HL-60/S4 (cell line): ENCODE measurements around the gene ITGA5.

Source experiments
- in situ Hi-C: fragments of 300-500 bp; cut with MboI; formaldehyde crosslinking; loops from 2 replicates; pipeline ENCODE4 v1.14.3; 2022; ENCODE audit warnings: low sequenced_read_pairs

ITGA5 gene

DNA sequence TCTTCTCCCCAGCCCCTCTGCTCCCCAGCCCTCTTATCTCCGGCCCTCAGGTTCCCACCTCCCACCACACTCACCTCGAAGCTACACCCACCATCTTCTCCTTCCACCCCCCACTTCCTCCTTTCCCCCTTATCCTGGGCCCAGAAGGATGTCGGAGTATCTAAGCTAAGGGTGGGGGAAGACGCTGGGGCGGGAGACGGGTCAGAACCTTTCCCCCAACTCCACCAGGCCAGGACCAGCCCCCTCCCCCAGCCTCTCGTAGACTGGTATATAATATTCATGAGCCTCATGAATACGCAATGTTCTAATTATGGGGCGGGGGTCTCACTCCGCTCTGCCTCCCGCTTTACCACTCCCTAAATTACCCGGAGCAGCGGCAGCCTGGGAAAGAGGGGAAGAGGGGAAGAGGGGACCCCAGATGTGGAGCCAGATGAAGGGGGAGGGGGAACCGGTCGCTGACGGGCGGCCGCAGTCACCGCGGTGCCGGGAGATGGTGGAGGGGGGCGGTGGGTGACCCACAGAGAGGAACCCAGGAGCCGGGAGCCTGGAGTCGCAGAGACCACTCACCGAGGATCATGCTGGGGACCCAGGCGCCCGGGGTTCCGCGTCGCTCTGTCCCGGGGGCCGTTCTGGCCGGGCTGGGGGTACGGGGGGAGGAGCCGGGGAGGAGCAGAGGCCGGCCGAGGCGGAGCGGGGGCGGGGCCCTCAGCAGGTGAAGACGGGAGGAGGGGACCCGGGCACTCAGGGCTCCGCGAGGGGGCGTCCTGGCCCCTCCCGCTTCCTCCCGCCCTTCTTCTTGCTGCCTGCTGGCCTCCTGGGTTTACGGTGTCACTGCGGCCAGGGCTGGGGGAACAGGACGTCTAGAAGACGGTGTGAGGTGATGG is 28.2 kb downstream of the ITGA5 start:
- in situ Hi-C loops = no loop called here

DNA sequence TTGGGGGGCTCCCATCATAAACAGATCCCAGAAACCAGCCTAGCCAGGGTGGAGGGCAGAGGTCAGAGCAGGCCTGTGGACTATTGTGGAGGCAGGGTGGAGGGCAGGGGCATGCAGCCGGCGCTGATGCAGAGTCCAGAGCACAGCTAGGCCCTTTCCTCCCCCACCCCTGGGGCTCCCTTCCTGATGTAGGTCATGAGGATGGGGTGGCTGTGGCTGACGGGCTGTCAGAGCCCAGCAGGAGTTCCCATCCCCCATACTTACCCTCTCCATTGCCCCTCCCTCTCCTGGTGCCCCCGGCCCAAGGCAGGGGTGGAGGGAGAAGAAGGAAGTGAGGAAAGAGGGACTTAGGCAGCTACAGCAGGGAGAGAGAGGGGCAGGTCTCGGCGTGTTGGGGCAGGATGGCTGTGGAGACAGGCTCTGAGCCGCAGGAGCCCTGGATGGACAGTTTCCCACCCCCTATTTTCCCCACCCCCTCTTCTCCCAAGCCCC is 28.8 kb downstream of the ITGA5 start:
- in situ Hi-C loops = no loop called here

DNA sequence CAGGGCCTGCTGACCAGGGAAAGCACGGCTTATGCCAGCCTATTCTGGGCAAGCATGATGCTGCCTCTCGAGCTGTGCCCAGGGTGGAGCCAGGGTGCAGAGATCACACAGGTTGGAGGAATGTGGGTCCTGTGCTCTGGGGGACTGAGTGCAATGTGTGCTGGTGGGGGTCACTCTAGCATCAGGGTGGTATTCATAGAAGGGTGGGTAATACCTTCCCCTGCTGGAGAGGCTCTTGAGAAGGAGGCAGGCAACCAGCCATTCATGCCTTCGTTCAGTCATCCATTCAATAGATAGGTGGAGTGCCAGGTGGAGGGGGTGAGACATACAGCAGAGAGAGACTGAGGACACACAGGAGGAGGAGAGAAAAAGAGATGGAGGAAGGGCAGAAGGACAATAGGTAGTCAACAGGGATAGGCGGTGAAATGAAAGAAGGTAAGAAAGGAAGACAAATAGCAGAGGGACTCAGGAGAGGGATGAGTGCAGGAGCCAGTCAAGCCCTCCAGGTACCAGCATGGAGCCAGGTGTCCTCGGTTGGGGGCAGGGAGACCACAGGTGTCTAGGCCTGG is 29.4 kb downstream of the ITGA5 start:
- in situ Hi-C loops = no loop called here

DNA sequence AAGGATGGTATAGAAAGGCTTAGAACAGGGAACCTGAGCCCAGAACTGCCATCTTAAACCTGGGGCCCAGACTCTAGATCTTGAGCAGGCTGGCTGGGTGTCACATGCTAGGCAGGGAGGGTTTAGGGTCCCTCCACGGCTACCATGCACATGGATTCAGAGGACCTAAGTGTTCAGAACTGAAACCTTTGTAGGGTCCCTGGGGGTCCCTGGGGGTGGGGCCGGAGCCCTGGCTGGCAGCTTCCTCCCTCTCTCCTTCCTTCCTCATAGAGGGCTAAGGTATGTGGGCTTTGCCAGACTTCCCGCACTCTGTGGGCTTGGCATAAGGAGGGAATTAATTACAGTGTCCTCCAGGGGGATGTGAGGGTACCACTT is 29.9 kb downstream of the ITGA5 start:
- in situ Hi-C loops = no loop called here

GRCh38 chr12:54388237-54389133 is 30.6 kb downstream of the ITGA5 start:
- in situ Hi-C loops = no loop called here

DNA sequence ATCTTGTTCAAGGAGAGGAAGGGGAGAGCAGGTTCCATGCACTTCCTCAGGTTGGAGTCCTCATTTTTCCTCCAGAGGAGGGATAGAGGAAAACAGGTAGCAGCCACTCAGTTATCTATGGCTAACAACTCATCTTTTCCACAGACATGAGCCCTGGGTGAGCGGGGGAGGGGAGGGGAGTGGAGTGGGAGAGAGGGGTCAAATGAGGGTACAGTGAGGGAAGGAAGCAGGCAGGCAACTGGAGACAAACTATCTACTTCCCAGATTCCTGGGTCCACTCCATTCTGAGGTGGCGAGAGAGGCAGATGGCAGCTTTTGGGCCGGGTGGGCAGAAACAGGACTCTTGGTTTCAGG is 32.0 kb downstream of the ITGA5 start:
- in situ Hi-C loops = no loop called here

- in situ Hi-C loops = no loop called here
These were observed 32.5 kb downstream of the ITGA5 start for GRCh38 chr12:54386403-54387113.

DNA sequence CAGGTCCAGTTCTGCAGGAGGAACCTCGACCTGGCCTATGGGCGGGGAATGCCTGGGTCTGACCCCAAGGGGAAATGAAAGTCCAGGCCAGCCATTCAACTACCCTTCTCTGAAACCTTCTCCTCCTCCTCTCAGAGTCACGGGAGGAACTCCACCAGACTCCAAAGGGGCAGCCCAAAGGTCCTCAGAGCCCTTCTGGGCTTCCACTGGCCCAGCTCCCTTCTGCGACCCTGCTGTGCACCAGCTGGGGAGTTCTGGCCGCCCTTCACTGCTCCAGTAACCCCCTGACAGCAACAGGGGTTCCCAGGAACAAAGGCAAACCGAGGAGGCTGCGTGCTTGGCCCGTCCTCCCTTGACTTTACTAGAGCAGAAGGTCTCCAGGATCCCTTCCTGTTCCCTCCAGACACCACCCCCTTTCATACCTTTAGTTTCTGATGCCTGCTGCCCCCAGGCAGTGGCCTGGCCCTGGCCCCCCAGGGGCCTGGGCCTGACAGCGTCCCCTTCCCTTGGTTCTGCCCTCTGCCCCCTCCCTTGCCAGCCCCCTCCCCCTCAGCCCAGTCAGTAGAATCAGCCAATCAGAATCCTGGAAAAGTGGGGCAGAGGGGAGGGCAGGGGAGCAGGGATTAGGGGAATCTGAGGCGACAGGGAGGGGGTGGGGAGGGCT is 33.7 kb downstream of the ITGA5 start:
- in situ Hi-C loops = no loop called here

GRCh38 chr12:54384591-54385041 is 34.5 kb downstream of the ITGA5 start, which contains the start of gene ZNF385A:
ZNF385A (minus strand) TSS chr12:54384733; CDS start chr12:54384514, 219 bp downstream.
- in situ Hi-C loops = no loop called here

DNA sequence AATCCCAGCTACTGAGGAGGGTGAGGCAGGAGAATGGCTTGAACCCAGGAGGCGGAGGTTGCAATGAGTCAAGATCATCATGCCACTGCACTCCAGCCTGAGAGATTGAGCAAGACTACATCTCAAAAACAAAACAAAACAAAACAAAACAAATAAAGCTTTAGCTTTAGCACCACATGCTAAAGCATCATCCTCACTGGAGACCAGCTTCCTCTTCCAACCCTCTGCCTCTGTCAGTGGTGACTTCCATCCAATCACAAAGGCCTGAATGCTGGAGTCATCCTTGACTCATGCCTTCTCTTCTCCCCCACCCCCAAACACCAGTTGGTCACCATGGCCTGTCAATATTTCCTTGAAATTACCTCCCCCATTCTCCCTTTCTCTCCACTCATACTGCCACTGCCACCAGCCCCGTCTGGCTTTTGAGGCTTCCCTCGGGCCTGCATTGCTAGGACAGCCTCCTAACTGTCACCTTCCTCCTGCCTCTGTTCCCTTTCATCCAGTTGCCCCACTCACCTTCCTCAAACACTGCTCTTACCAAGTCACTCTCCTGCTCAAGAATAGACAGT is 35.9 kb downstream of the ITGA5 start:
- in situ Hi-C loops = no loop called here

- in situ Hi-C loops = no loop called here
These were observed 37.9 kb downstream of the ITGA5 start for GRCh38 chr12:54381136-54381535.

DNA sequence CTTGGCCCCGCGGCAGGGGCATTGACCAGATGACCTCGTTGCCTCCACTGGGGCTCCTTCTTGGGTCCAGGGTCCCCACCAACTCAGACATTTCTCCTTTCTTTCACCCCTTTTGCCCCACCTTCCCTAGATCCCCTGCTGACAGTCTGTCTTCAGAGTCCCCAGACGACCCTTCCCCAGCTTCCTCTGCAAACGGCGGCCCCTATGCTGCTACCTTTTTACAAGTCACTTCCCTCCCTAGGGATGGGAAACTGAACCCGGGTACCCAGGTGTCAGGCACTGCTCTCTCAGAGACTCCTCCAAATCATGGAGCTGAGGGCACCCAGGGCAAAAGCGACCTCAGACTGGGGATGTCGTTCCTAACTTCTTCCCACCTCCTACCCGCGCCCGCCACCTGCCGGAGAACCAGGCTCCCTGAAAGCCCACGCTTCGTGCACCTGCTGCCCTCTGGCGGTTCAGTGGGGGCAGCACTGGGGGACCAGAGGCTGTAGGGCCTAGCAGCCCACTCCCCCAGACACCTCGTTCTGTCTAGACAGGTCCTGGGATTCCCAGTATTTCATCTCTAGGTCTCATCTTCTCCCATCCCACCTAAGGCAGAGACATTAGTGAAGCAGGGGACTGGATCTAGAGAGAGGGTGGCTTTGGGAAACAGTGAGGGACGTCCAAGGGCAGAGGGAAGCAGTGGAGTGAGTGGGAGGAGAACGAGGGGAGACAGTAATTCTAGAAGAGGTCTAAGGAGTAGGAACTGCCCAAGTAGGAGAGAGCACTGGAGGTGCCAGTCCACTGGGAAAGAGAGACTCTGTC is 39.5 kb downstream of the ITGA5 start:
- in situ Hi-C loops = loop anchor here (10.0 kb wide), 1 partner anchor 385 kb away; no protein-coding TSS in a partner anchor

DNA sequence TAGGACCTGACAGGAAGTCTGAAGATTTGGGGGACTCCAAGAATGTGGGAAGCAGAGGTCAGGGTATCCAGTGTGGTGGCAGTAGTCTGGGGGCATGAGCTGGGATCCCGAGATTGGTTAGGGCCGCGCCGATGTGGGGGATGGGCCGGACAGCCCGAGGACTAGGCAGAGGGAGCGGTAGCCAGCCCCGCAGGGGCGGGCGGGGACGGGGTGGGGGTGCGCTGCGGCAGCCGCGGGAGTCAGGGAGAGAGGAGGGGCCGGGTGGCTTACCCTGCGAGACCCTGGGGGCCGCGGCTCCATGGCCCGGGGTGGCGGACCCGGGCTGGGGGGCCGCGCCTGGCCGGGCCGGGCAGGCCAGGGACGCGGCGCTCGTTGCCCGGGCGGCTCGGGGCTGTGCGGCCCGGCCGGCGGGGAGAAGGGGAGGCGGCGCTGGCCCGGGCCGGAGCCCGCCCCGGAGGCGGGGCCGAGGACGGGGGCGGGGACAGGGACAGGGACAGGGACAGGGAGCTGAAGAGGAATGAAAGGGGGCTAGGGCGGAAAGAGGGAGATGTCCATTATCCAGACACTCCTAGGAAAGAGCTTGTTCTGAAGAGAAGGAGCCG is 40.2 kb downstream of the ITGA5 start:
- in situ Hi-C loops = loop anchor here (10.0 kb wide), 1 partner anchor 384 kb away; no protein-coding TSS in a partner anchor

DNA sequence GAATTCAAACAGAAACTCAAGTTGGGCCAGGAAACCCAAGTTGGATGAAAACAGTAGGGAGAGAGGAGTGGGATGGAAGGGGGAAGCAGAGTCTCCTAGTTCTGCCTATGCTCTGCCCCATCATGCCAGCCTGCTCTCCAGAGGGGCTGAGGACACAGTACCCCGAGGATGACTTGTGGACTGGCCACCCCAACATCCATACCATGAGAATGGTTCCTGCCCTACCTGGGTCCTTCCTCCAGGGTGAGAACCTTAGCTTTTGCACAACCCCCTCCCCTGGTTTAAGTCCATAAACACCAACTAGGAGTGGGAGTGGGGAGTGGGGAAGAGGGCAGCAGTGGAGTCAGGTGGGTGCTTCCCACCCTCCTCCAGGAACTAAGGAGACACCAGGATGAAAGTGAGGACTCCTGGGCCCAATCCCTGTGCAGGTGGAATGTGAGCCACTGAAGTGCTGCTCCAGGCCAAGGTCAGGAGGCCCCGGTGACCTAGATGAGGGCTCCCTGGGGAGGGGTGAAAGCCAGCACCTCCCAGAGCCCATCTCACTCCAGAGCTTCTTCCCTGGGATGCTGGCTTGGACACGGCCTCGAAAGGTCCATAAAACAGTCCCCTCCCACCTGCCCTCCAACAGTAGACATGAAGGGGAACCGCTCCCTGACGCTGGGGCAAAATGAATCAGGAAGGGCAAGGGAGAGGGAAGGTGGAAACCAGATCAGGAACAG is 41.1 kb downstream of the ITGA5 start:
- in situ Hi-C loops = loop anchor here (10.0 kb wide), 1 partner anchor 383 kb away; no protein-coding TSS in a partner anchor

GRCh38 chr12:54377007-54377406 is 42.1 kb downstream of the ITGA5 start:
- in situ Hi-C loops = loop anchor here (10.0 kb wide), 1 partner anchor 382 kb away; no protein-coding TSS in a partner anchor

DNA sequence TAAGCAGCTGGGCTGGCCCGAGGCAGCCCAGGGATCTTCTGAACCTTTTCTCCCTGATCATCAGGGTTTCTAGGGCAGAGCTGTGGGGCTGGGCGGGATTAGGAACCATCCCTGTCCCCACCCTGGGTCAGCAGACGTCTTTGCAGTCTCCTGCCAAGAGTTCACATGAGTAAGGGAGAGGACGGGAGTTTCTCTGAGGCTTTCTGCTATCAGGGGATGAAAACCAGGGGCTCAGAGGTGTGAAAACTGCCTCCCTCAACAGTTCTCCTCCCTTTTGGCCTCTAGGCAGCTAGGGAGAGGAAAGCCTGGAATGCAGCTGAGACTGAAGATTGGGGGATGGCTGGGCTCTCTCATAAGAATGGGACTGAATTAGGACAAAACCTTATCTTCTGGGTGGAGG is 42.5 kb downstream of the ITGA5 start:
- in situ Hi-C loops = loop anchor here (10.0 kb wide), 1 partner anchor 382 kb away; no protein-coding TSS in a partner anchor

- in situ Hi-C loops = loop anchor here (10.0 kb wide), 1 partner anchor 380 kb away; no protein-coding TSS in a partner anchor
These were observed 43.8 kb downstream of the ITGA5 start for GRCh38 chr12:54375259-54375579.
